ENCODE results near the gene CCDC50.

The CCDC50 gene

GRCh38 chr3:191399918-191400317 is 70.7 kb downstream of the CCDC50 start:
- no peak overlapping the region for H3K4me3 ChIP-seq (ENCODE audit: low read length)
- no peak for DNase-seq (ENCODE audit: low read depth, low spot score)

DNA sequence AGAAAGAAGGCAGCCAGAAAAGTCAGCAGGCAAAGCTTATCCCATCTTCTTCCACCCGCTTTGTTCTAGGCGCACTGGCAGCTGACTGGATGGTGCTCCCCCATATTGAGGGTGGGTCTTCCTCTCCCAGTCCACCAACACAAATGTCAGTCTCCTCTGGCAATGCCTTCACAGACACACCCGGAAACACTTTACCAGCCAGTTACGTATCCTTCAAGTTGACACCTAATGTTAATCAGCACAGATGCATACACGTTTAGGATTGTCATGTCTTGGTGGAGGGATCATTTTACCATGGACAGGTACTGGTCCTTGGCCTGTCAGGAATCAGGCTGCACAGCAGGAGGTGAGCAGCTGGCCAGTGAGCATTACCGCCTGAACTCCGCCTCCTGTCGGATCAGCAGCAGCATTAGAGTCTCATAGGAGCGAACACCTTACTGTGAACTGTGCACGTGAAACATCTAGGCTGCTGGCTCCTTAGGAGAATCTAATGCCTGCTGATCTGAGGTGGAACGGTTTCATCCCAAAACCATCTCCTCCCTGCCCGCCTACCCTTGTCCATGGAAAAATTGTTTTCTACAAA is 72.7 kb downstream of the CCDC50 start:
- DNase-seq (ENCODE audit: low read depth, low spot score): no peak
- H3K4me3 ChIP-seq (ENCODE audit: low read length): no peak overlapping the region

DNA sequence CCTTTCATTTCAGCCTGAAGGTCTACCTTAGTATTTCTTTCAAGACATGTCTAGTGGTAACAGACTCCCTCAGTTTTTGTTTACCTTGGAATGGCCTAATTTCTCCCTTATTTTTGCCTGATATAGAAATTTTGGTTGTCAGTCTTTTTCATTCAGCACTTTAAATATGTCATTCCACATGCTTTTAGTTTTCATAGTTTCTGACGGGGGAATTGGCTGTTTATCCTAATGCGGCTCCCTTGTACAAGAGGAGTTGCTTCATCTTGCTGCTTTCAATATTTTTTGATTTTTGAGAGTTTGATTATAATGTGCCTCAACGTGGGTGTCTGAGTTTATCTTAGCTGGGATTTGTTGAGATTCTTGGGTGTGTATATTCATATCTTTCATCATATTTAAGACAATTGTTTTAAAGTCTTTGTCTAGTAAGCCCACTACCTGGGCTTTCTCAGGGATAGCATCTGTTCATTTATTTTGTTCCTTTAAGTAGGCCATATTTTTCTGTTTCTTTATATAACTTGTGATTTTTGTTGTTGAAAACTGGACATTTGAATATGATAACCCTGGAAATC is 80.7 kb downstream of the CCDC50 start:
- no peak for DNase-seq (ENCODE audit: low read depth, low spot score)
- H3K4me3 ChIP-seq (ENCODE audit: low read length): no peak overlapping the region

DNA sequence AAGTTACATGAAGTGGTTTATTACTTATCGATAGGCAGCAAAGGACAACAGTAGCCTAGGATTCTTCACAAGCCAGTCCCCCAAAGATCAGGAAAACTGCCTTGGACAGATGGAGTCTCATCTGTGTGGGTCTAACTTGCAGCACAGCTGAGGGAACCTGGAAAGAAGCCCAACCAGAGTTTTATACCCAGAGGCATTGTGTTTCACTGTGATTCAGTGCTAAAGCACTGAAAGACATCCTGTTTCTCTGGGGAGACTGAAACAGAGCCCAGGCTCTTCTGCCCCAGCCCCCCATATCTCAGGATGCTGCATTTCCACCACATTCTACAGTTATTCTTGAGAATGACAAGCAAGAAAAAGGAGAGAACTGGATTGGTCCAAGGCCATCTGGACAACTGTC is 83.6 kb downstream of the CCDC50 start:
- H3K4me3 ChIP-seq (ENCODE audit: low read length): no peak overlapping the region
- DNase-seq (ENCODE audit: low read depth, low spot score): no peak

GRCh38 chr3:191414286-191414685 is 85.1 kb downstream of the CCDC50 start:
- no peak for DNase-seq (ENCODE audit: low read depth, low spot score)
- no peak overlapping the region for H3K4me3 ChIP-seq (ENCODE audit: low read length)

- H3K4me3 ChIP-seq (ENCODE audit: low read length): no peak overlapping the region
- no peak for DNase-seq (ENCODE audit: low read depth, low spot score)
Observed at GRCh38 chr3:191414732-191415131, 85.5 kb downstream of the CCDC50 start.

DNA sequence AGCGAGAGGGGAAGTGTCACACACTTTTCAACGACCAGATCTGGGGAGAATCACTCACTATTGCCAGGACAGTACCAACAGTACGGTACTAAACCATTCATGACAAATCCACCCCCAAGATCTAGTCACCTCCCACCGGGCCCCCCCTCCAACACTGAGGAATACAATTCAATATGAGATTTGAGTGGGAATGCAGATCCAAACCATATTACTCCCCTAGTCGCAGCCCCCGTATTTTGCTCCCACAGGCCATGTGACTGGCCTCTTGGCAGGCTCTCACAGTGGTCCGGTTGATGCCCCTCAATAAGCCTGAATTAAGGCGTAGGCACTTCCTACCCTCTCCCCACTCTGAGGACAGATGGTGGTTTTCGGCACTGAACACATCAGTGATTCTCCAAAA is 86.4 kb downstream of the CCDC50 start:
- DNase-seq (ENCODE audit: low read depth, low spot score): no peak
- no peak overlapping the region for H3K4me3 ChIP-seq (ENCODE audit: low read length)

DNA sequence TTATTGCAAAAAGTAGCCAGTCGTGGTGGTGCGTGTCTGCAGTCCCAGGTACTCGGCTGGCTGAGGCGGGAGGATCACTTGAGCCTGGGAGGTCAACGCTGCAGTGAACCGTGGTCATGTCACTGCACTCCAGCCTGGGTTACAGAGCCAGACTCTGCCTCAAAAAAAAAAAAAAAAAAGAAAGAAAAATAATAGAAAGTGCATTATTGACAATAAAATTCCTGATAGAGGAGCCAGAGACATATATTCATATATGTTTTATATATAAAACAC is 88.2 kb downstream of the CCDC50 start:
- no peak overlapping the region for H3K4me3 ChIP-seq (ENCODE audit: low read length)
- no peak for DNase-seq (ENCODE audit: low read depth, low spot score)

DNA sequence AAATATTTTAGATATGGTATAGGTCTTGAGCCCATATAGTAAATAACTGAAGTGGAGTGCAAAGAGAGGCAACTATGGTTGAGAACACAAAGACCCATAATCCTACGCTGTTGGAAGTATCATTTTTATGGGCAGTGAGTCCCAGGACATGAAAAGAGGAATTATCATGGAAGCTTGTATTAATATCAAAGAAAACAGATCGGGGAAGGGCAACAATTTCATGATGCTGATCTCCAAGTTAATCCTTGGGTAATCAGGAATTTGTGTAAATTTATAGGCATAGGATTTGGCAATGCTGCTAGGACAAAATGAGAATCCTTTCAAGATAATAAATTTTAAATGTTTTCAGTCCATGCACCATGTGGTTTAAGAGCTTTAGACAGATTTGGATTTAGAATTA is 91.6 kb downstream of the CCDC50 start:
- no peak overlapping the region for H3K4me3 ChIP-seq (ENCODE audit: low read length)
- no peak for DNase-seq (ENCODE audit: low read depth, low spot score)

DNA sequence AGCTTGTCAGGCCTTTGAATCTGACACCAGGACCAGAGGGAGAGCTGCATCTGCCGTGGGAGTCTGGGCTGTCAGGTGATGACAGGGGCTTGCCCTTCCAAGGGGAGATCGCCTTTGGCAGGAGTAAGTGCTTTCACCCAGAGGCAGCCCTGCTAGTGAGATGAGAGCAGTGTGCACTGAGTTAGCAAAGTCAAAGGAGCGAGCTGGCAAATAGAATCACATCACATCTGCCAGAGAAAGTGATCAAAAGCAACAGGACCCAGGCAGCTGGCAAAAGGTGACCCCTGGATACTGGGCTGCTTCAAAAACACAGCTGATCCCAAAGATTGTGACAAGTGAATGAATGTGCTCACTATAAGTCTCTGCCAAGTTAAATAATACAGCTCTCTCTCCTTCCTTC is 95.7 kb downstream of the CCDC50 start:
- no peak for DNase-seq (ENCODE audit: low read depth, low spot score)
- no peak overlapping the region for H3K4me3 ChIP-seq (ENCODE audit: low read length)

- no peak for DNase-seq (ENCODE audit: low read depth, low spot score)
- H3K4me3 ChIP-seq (ENCODE audit: low read length): no peak overlapping the region
Observed at GRCh38 chr3:191425322-191425734, 96.1 kb downstream of the CCDC50 start.

DNA sequence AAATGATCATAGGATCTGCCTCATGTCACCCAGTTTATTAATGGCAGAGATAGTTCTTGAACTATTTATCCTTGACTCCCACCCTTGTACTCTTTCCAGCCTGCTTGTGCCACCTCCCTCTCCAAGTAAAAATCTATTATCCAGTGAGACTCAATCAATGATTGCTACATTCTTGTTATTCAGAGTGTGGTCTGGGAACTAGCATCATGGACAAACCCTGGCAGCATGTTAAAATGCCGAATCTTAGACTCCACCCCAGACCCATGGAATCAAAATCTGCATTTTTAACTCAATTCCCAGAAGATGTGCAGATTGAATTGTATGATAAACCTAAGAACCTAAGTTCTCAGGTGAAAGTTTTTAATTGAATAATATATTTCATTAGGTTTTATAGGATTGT is 97.1 kb downstream of the CCDC50 start:
- DNase-seq (ENCODE audit: low read depth, low spot score): no peak
- no peak overlapping the region for H3K4me3 ChIP-seq (ENCODE audit: low read length)

- H3K4me3 ChIP-seq (ENCODE audit: low read length): no peak overlapping the region
- no peak for DNase-seq (ENCODE audit: low read depth, low spot score)
Observed at GRCh38 chr3:191428177-191428576, 99.0 kb downstream of the CCDC50 start.

GRCh38 chr3:191430103-191430502 is 100.9 kb downstream of the CCDC50 start:
- no peak for DNase-seq (ENCODE audit: low read depth, low spot score)
- H3K4me3 ChIP-seq (ENCODE audit: low read length): no peak overlapping the region

- DNase-seq (ENCODE audit: low read depth, low spot score): no peak
- H3K4me3 ChIP-seq (ENCODE audit: low read length): no peak overlapping the region
Observed at GRCh38 chr3:191431160-191431822, 102.1 kb downstream of the CCDC50 start.

- H3K4me3 ChIP-seq (ENCODE audit: low read length): no peak overlapping the region
- DNase-seq (ENCODE audit: low read depth, low spot score): no peak
Observed at GRCh38 chr3:191432162-191432561, 103.0 kb downstream of the CCDC50 start.

- no peak overlapping the region for H3K4me3 ChIP-seq (ENCODE audit: low read length)
- no peak for DNase-seq (ENCODE audit: low read depth, low spot score)
Observed at GRCh38 chr3:191434024-191434423, 104.8 kb downstream of the CCDC50 start.

DNA sequence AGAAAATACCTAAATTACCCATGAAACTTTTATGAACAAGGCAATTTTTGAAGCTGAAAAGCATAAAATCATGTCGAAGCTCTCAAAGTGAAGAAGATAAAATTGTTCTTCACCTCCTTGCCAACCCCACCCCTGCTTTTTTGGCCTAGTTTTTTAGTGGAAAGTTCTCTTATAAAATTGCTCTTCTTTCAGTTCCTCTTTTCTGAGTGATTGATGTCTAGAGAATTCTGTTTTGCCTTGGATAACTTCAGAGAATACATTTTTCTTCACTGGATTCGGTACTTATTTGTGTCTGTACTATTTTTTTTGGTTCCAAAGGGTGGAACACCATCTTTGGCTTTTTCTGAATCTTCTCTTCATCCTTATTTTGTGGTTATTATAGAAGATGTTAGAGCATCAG is 106.8 kb downstream of the CCDC50 start:
- DNase-seq (ENCODE audit: low read depth, low spot score): no peak
- no peak overlapping the region for H3K4me3 ChIP-seq (ENCODE audit: low read length)

DNA sequence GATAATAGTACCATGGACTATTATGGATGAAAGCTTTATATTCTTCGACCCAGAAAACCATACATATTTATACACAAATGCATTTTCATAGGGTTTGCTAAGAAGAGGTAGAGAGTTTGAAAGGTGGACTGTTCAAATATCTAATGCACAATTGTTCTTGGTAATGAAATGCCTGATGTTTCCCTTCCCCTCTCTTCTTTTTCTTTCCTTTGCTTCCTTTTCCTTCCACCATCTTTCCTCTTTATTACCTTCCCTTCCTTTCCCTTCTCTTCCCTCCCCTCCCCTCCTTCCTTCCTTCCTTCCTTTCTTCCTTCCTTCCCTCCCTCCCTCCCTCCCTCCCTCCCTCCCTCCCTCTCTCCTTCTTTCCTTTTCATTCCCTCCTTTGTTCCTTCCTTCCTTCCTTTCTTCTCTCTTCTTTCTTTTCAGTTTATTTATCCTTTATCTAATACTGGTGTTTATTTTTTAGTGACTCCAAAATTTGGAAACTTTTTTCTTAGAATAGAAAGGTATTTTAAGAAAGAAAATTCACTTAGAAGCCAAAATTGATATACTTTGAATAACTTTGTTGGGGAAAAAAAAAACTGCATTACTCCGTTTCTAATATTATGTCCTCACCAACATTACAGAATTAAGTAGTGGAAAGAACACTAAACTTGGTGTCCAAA is 109.1 kb downstream of the CCDC50 start:
- no peak overlapping the region for H3K4me3 ChIP-seq (ENCODE audit: low read length)
- no peak for DNase-seq (ENCODE audit: low read depth, low spot score)

DNA sequence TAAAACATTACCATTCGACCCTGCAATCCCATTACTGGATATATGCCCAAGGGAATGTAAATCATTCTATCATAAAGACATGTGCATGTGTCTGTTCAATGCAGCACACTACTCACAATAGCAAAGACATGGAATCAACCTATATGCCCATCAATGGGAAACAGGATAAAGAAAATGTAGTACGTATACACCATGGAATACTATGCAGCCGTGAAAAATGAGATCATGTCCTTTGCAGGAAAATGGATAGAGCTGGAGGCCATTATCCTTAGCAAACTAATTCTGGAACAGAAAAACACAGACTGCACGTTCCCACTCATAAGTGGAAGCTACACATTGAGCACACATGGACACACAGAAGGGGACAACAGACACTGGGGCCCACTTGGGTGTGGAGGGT is 111.3 kb downstream of the CCDC50 start:
- no peak overlapping the region for H3K4me3 ChIP-seq (ENCODE audit: low read length)
- DNase-seq (ENCODE audit: low read depth, low spot score): no peak

DNA sequence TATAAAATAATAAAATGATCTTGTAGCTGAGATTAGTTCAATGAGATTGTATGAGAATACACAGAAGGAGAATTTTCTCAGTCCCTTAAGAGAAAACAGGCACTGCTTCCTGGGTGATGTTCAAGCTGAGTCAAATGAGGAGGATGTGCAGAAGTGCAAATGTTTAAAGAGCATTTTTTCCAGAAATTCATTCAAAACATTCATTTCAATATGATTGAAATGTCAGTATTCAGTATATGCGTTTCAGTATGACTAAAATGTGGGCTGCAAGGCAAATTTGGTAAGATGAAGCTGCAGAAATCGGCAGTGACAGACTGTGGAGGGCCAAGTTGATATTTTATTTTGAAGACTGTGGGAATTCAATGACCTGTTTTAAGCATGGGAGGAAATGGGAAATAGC is 112.5 kb downstream of the CCDC50 start:
- no peak for DNase-seq (ENCODE audit: low read depth, low spot score)
- H3K4me3 ChIP-seq (ENCODE audit: low read length): no peak overlapping the region
